ENCODE measurements around the gene CNGB1.

CNGB1 gene

DNA sequence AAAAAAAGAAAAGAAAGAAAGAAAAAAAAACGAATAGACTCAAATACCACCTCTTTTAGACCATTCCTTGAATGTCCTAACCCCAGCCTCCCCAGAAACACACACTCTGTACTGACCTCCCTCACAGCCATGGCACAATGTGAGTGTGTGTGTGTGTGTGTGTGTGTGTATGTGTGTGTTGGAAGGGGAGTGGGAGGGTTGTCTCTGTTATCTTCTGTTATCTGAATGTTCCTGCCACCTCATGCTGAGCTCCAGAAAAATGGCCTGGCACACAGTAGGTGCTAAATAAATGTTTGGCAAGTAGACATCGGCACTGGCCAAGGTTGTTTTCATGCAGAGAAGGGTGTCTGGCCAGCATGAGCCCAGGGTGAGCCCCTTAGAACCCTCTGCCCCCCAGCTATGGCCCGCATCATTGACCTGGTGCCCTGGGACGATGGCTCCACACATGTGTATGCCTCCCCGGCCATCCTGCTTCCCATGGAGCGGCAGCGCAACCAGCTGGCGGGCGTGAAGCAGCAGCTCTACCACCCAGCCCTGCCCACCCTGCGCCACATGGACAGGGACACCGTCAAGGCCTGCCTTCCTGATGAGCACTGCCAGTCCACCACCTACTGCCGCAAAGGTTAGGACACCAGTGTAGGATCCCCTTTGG lies 6.6 kb upstream of the CNGB1 start:
- no peak for DNase-seq (ENCODE audit: low read depth in 2 of 3, low spot score in 2 of 3)

GRCh38 chr16:57976331-57976796 lies 5.4 kb upstream of the CNGB1 start:
- DNase-seq (ENCODE audit: low read depth in 2 of 3, low spot score in 2 of 3): no peak

DNA sequence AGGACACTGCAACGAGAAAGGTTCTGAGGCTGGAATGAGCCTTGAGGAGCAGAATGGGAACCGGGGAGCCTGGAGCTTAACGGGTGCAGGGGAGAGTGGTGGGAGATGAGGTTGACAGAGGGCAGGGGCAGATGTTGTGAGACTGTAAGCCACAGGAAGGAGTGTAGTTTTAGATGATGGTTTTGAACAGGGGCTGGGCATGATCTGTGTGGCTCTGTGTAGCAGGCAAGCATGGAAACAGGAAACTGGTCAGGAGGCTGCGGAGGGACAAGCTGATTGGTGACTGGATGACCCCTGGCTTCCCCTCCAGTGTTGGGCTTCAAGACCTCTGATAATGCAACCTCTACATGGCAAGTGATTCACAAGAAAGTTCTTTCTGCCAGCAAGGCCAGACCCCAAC lies 1.4 kb upstream of the CNGB1 start:
- no peak for DNase-seq (ENCODE audit: low read depth in 2 of 3, low spot score in 2 of 3)

- no peak for DNase-seq (ENCODE audit: low read depth in 2 of 3, low spot score in 2 of 3)
These were observed 920 bp upstream of the CNGB1 start for GRCh38 chr16:57971848-57972247.

- DNase-seq (ENCODE audit: low read depth in 2 of 3, low spot score in 2 of 3): no peak
These were observed 609 bp downstream of the CNGB1 start for GRCh38 chr16:57970319-57970718.

GRCh38 chr16:57969451-57970123 lies 1.3 kb downstream of the CNGB1 start:
- DNase-seq (ENCODE audit: low read depth in 2 of 3, low spot score in 2 of 3): no peak

DNA sequence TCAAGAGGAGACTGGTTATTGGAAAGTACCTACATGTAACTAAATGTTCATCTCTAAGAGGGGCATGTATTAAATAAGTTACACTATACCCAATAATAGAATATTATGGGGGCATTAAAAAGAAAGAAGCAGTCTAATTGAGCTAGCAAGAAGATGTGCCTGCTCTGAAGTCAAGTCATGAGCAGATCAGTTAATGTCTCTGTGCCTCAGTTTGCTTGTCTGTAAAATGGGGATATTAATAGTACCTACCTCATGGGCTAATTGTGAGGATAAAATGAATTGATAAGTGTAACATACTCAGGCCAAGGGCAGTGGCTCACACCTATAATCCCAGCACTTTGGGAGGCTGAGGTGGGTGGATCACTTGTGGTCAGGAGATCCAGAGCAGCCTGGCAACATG lies 3.0 kb downstream of the CNGB1 start:
- DNase-seq (ENCODE audit: low read depth in 2 of 3, low spot score in 2 of 3): no peak

GRCh38 chr16:57966986-57967385 lies 3.9 kb downstream of the CNGB1 start:
- DNase-seq (ENCODE audit: low read depth in 2 of 3, low spot score in 2 of 3): no peak

GRCh38 chr16:57966204-57966771 lies 4.6 kb downstream of the CNGB1 start:
- no peak for DNase-seq (ENCODE audit: low read depth in 2 of 3, low spot score in 2 of 3)

- no peak for DNase-seq (ENCODE audit: low read depth in 2 of 3, low spot score in 2 of 3)
These were observed 6.7 kb downstream of the CNGB1 start for GRCh38 chr16:57964157-57964700.

- DNase-seq (ENCODE audit: low read depth in 2 of 3, low spot score in 2 of 3): no peak
These were observed 8.2 kb downstream of the CNGB1 start for GRCh38 chr16:57962756-57963155.

DNA sequence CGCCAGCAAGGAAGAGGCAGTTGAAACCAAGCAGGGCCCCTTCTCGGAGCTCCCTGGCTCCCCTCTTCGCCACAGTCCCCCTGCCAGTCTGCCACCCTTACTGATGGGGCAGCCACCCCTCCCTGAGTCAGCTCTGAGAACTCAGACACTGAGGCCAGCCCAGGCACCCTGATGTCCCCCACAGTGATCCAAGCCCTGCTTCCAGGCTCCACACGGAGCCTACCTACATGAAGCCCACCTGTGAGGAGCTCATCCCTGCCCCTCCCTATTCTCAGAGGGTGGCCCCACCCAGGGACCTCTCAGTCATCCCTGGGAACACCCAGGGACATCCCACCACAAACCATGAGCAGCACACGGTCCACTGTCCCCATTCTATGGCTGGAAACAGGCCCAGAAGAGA lies 8.9 kb downstream of the CNGB1 start:
- DNase-seq (ENCODE audit: low read depth in 2 of 3, low spot score in 2 of 3): no peak

- no peak for DNase-seq (ENCODE audit: low read depth in 2 of 3, low spot score in 2 of 3)
These were observed 9.4 kb downstream of the CNGB1 start for GRCh38 chr16:57961538-57961937.

- DNase-seq (ENCODE audit: low read depth in 2 of 3, low spot score in 2 of 3): no peak
These were observed 10.0 kb downstream of the CNGB1 start for GRCh38 chr16:57960826-57961472.

DNA sequence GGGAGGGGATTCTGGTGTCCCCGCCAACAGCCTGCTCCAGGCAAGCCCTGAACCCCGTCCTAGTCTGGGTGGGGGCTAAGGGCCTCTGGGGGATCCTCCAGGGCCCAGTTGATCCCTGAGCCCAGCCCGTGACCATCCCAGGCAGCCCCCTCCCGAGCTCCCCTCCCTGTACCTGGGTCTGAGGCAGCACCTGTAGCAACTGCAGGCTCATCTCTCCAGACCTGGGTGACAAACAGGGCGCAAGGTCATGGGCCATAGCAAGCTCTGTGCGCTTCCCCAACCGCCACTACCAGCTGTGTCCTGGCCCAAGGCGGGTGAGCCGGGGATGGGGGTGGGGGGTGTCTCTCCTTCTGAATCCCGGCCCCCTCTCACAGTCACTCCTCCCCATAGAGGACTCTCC lies 10.6 kb downstream of the CNGB1 start:
- DNase-seq (ENCODE audit: low read depth in 2 of 3, low spot score in 2 of 3): no peak

GRCh38 chr16:57959804-57960203 lies 11.1 kb downstream of the CNGB1 start:
- DNase-seq (ENCODE audit: low read depth in 2 of 3, low spot score in 2 of 3): no peak

- no peak for DNase-seq (ENCODE audit: low read depth in 2 of 3, low spot score in 2 of 3)
These were observed 11.8 kb downstream of the CNGB1 start for GRCh38 chr16:57959121-57959520.

- DNase-seq (ENCODE audit: low read depth in 2 of 3, low spot score in 2 of 3): no peak
These were observed 12.4 kb downstream of the CNGB1 start for GRCh38 chr16:57958544-57958943.

GRCh38 chr16:57957673-57958392 lies 13.1 kb downstream of the CNGB1 start:
- no peak for DNase-seq (ENCODE audit: low read depth in 2 of 3, low spot score in 2 of 3)

DNA sequence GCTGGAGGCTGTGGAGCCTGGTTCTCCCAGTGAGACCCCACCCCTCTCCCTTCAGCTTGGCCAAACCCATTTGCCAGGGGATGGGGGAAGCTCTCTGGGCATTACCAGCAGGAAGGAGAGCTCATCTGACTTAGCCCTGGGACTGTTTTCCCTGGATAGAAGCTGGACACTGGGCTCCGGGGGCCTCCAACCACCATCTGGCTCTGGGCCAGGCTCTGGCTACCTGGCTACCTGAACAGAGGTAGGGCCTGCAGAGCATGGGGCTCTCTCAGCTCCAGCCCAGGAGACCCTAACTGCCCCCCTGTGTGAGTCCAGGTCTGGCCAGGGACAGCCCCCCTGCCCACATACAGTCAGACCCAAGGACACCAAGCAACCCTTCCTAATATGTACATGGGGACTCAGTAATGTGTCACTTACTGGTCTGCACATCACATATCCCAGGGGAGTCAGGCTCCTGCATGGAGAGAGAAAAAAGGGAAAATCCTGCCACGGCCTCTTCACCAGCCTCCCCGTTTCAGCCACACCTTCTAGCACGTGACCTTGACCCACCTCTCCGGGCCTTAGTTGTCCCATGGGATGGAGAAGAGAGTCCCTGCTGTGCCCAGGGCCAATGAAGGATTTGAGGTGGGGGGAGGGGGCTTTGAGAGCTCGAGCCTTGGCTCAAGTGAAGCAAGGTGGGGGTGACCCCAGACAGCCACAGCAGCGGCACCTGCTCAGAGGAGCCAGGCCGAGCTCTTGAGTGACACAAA lies 13.8 kb downstream of the CNGB1 start:
- DNase-seq (ENCODE audit: low read depth in 2 of 3, low spot score in 2 of 3): no peak
